UCSD-AML1 (cell line): ENCODE data around the gene ZBTB7B.
"Not testable (repeated sequence)": the region's sequence is repeated elsewhere in the genome, so short reads cannot be mapped to it uniquely, and the experiment has no call there.

ENCODE experiments used
- DNase-seq: peaks from one replicate; lab custom pipeline; 2025; ENCODE audit not compliant: unreplicated experiment; lab: John Stamatoyannopoulos, UW

Gene ZBTB7B

DNA sequence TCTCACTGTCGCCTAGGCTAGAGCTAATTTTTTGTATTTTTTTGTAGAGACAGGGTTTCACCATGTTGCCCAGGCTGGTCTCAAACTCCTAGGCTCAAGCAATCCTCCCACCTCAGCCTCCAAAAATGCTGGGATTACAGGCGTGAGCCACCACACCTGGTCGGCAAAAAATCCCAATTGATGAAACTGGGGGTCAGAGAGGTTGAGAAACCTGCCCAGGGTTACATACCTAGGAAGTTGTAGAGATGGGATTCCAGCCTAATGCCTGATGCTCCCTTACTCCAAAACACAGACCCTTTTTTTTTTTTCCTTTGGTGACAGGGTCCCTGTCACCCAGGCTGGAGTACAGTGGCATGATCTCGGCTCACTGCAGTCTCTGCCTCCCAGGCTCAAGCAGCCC lies 15.9 kb upstream of the ZBTB7B start:
- not testable (repeated sequence) for DNase-seq

DNA sequence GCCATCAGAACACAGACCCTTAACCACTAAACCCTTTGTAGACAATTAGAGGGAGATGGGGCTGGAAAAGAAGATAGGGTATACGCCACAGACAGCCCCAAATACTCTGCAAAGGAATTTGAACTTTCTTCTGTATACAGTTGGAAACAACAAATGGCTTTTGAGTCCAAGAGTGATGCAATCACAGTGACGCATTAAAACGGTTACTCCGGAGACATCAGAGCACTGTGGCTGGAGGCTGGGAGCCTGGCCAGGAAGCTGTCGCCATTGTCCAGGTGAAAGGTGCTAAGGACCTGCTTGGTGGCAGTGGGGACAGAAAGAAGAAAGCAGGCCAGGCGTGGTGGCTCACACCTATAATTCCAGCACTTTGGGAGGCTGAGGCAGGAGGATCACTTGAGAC lies 15.3 kb upstream of the ZBTB7B start:
- no peak for DNase-seq

DNA sequence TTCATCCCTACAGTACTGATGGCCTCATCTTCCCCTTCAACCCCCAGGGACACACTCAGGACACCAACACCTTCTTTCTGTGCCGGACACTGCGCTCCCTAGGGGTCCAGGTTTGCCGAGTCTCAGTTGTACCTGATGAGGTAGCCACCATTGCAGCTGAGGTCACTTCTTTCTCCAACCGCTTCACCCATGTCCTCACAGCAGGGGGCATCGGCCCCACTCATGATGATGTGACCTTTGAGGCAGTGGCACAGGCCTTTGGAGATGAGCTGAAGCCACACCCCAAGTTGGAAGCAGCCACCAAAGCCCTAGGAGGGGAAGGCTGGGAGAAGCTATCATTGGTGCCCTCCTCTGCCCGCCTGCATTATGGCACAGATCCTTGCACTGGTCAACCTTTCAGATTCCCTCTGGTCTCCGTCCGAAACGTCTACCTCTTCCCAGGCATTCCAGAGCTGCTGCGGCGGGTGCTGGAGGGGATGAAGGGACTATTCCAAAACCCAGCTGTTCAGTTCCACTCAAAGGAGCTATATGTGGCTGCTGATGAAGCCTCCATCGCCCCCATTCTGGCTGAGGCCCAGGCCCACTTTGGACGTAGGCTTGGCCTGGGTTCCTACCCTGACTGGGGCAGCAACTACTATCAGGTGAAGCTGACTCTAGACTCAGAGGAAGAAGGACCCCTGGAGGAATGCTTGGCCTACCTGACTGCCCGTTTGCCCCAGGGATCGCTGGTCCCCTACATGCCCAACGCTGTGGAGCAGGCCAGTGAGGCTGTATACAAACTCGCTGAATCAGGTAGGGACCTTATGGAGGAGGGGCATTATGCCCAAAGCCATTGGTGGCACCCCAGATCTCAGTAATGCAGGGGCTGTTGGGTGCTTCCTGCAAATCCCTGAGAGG lies 14.3 kb upstream of the ZBTB7B start:
- DNase-seq, result peak; percentile 29

DNA sequence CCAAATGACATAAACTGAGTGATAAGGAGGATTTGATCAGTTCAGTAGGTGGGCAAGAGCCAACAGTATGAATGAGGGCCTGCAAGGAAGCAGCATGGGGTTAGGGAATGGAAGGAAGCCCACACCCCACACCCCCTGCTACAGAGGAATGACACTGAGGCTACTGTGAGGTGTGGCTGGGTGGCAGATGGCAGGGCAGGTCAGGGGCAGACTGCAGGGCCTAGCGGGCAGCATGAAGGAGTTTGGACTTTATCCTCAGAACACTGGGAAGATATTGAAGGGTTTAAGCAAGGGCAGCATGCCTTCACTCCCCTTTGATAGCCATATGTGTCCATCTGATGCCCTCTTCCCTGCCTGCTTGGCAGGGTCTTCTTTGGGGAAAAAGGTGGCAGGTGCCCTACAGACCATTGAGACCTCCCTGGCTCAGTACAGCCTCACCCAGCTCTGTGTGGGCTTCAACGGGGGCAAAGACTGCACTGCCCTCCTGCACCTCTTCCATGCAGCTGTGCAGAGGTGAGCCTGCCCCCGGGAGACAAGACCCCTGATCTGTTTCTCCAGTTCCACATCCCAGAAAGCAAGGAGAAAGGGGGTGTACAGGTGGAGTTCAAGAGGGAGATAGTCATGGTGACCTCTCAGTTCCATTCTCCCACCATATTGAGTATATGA lies 13.3 kb upstream of the ZBTB7B start:
- DNase-seq, result no peak

DNA sequence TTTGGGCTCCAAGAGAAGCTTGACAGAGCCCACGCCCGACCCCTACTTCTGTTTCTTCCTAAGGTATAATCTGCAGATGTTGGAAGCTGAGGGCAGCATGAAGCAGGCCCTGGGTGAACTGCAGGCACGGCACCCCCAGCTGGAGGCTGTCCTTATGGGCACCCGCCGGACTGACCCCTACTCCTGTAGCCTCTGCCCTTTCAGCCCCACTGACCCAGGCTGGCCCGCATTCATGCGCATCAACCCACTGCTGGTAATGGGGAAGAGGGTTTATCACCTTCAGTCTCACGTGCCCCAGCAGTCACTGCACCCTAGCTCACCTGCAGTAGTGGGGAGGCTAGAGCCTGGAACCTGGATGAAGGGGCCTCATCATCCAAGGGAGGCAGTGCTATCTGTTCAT lies 12.3 kb upstream of the ZBTB7B start:
- no peak for DNase-seq

DNA sequence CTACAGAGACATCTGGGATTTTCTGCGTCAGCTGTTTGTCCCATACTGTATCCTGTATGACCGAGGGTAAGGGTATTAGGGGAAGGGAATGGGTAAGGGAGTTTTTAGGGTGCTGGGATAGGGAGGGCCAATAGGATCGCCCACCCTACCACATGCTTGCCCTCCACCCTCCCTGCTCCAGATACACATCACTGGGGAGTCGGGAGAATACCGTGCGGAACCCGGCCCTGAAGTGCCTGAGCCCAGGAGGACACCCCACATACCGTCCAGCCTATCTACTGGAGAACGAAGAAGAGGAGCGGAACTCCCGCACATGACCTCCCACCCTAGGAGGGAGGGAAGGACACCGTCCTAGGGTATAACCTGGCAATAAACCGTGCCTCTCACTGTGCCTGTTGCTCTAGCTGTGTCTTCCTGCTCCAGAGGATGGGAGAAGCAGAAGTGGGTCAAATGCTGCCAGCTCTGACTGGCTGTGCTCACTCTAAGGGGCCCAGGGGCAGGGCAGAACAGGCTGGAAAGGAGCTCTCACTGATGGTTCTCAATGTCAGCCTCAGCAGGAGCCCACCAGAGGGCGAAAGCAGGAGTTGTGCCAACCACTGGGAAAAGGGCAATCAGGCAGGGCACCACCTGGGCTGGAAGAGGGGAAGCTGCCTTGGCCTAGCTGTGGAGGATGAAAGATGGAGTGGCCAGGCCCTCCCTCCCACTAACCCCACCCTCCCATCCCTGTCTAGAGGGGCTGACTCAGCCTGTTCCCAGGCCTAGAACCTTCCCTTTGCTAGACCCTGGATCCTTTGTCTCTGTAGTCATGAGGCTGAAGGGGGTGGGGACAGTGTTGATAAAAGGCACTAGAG lies 9.7 kb upstream of the ZBTB7B start:
- peak; percentile 39 for DNase-seq

DNA sequence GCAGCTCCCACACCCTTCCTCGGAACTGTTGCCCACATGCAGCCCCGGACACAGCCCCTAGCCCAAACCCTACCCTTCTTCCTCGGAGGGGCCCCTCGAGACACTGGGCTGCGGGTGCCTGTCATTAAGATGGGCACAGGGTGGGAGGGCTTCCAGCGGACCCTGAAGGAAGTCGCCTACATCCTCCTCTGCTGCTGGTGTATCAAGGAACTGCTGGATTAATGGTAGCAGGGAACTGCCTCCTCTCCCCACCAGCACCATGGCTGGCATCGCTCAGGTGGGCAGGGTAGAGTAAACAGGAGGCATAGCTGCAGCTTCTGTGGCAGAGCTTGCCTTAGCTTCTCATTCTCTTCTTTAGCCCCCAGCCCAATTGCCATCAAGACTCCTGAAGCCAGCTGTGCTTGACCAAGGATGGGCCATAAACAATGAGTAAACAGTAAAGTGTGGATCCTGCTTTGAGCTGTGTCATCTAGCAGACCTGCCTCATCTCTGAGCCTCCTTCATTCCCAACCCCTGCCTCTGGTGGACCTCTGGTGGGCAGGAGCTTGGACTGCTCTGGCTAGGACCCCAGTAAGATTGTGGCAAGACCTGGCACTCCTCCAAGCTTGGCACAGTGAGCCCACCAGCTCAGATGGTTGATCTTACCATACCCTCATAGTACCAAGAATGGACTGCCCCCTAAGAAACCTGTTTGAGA lies 8.9 kb upstream of the ZBTB7B start, which contains the start of gene LENEP:
LENEP (plus strand) TSS at position 15 of the 697 bp plus-strand sequence; CDS start at position 37, 22 bp downstream.
- no peak for DNase-seq

DNA sequence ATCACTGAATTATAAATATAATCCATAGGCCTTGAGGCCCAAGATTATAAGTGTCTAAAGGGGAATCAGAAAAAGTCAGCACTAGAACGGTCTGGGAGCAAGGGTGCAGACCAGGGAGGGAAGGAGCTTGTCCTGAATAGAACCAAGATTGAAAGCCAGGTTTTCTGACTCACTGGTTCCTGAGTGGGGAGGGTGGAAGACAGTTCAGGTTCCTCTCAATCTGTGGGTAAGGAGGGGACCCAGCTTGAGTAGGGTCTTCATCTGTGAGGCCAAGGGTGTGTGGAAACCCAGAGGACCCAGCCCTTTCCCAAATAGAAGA lies 8.4 kb upstream of the ZBTB7B start:
- no peak for DNase-seq

DNA sequence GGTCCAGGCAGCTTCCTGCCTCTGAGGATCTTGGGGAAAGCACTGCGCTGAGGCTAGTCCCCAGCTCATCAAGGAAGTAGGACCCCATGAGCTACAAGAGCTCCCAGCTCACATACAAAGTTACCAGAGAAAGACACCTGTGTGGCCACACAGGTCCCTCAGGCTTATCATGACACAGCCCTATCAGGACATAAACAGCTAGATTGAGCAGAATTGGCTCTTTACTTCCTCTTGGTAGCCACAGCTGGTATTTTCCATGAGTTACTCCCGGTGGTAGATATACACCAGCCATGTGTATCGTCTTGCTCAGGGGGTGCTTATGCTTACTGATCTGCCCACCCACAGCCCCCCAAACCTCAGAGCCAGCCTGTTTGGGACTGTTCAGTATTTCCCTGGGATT lies 8.0 kb upstream of the ZBTB7B start:
- no peak for DNase-seq

DNA sequence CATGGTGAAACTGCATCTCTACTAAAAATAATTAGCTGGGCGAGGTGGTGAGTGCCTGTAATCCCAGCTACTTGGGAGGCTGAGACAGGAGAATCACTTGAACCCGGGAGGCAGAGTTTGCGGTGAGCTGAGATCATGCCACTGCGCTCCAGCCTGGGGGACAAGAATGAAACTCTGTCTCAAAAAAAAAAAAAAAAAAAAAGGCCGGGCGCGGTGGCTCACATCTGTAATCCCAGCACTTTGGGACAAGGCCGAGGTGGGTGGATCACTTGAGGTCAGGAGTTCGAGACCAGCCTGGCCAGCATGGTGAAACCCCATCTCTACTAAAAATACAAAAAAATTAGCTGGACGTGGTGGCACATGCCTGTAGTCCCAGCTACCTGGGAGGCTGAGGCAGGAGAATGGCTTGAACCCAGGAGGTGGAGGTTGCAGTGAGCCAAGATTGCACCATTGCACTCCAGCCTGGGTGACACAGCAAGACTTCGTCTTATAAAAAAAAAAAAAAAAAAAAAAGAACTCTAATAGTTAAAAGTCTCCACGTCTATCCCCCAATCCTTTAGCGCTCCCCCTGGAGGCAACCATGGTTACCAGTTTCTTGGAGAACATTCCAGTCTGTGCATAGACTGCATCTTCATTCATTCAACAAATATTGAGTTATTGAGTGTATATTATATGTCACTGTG lies 7.2 kb upstream of the ZBTB7B start:
- DNase-seq, result peak; percentile 47

DNA sequence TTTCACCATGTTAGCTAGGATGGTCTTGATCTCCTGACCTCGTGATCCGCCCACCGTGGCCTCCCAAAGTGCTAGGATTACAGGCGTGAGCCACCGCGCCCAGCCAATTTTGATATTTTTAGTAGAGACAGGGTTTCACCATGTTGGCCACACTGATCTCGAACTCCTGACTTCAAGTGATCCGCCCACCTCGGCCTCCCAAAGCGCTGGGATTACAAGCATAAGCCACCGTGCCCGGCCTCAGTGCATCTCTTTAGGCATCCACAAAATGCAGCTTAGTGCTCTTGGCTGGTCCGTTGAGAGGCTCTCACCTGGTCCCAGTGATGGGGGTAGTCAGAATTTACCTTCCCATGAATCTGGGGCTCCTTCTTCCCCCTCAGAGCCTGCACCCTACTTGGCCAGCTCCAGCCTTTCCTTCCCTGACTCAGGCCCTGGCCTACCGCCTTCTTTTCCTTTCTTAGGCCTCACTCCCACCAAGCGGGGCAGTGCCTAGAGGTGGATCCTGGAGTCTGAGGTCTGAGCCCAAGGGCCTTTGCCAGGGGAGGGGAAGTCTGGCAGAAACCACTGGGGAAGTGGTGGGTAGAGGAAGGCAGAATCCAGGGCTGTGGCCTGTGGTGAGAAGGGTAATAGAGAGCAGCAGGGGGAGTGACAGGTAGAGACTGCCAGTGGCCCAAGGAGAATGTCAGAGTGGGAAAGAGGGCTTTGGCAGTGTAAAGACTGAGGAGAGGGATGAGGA lies 5.5 kb upstream of the ZBTB7B start:
- peak; percentile 79 for DNase-seq

DNA sequence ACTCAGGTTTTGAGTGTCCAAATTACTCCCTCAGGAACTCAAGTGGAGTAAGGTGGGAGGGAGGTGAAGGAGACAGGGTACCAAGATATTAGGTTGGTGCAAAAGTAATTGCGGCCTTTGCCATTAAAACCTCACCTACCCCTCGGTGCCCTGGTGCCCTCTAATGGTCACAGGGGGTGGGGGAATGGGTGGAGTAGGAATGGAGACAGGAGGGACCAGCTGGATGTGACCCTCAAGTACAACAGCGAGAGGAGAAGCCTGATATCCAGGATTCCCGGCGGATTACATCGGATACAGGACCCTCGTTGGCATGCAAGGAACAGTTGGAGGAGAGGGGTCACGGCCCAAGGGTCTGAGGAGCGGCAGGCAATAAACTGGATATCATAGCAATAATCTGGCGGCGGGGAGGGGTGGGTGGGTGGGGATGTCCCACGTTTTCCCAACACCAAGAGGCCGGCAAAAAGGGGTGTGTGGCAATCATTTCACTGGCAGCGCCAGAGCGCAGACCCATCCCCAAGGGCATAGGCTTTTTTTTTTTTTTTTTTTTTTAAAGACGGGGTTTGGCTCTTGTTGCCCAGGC lies 4.3 kb upstream of the ZBTB7B start:
- DNase-seq, result peak; percentile 34

DNA sequence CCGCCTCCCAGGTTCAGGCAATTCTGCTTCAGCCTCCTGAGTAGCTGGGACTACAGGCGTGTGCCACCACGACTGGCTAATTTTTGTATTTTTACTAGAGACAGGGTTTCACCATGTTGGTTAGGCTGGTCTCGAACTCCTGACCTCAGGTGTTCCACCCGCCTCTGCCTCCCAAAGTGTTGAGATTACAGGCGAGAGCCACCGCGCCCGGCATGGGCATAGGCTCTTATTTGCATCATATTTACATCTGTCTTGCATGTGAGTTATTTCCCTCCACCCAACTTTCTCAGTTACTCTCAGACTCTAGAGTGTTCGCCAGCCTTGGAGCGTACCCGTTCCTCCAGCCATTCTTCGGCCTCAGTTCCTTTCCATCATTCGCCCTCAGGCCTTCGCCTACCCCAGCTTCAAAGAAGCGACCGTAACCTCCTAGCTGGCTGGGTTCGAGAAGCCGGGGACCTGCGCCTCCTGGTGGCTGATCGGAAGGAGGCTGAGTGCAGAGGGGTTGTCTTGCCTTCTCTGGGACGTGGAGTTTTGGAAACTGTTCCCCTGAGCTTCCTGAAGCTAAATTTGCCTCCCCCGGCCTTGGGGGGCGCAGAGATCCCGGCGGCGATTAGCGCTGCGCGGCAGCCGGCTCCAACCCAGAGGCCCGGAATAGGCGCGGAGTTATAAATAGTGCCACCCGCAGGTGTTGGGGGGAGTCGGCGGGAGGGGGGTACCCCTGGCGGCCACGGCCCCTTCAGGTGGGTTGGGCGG lies 3.6 kb upstream of the ZBTB7B start:
- peak; percentile 82 for DNase-seq

DNA sequence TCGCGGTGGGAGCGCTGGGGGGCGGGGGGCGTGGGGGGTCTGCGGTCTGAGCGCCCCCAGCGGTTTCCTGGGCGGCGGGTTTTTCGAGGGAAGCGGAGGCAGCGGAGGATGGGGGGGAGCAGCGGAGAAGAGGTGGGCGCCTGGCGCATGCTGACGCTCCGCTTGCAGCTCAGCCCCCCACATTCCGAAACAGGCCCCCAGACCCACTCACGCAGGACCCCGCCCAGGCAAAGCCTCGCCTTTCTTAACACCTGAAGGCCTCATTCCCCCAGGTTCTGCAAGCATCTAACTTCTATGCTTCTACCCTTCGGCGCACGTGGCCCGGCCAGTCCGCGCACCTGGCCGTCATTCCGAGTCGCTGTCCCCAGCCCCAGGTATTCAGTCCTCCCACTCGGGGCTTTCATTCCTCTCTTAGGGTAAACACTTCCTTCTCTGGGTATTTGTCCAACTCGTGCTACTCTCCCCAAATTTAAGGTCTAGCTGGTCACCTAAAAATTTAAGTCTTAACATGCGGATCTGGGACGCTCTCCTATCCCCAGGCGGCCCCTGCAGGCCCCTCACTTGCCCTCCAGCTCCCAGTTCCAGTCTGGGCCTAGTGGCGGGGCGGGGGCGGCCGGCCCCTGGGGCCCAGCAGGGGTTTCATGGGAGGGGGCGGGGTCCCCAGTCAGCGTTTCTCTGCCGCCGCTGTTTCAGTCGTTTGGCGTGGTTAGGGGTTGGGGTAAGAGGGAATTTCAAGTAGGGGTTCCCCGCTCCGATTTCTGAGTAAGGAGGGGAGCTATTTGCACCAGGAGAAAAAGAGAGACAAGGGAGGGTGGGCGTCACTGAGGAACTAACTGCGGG lies 2.8 kb upstream of the ZBTB7B start:
- peak; percentile 67 for DNase-seq

DNA sequence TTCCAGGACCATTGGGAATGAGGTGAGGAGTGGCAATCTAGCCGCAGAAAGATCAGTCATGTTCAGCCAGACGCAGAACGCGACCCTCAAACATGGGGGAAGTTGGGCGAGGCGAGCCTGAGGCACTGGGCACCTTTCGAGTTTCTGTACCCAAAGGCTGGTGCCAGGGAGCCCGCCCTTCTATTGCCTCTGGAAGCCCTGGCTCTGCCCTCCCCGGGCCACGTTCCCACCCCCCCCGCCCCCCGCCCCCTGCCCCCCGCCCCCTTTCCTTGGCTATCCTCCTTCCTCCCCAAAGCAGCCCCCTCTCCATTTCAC lies 2.2 kb upstream of the ZBTB7B start:
- DNase-seq, result no peak

DNA sequence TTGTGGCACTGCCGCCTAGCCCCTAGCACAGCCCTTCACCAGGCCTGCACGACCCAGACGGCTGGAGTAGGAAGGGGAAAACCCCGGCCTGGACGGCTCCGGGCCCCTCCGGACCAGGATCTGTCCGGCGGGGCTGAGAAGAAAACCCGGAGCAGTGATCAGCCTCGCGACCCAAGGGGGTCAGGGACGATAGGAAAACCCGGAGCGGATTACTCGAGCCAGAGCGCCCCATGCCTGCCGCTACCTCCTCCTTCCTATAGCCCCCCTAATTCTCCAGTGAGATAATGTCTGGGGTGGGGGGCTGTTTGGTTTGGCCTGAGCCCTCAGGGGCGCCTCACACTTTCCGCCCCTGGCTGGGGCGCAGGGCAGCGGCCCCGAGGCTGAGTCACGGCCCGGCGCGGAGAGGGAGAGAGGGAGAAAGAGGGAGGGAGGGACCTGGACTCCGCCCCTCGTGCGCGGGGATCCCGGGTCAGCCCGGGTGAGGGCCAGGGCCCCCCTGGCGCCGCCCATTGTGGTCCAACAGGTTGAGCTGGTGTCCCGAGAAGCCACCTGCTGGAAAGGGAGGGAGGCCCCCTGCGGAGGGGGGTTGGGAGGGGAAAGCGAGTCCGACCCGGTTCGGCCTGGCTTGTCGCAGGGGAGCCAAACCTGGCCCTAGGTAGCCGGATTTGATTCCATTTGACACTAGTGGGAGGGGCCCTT lies 1.7 kb upstream of the ZBTB7B start:
- peak; percentile 93 for DNase-seq

DNA sequence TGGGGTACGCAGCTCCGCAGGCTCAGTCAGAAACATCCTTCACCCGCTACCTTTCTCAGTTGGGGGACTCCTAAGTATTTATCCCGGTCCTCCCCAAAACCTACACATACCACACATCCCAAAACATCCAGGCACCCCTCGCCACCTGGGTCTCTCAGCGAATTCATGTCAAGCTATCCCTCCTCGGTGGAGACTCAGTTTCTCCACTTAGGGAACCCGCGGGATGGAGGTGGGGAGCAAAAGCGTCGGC lies 1.3 kb upstream of the ZBTB7B start:
- no peak for DNase-seq
